ENCODE measurements around the gene PGAP2. TPM values are rescaled to one million over a fixed set of nuclear protein-coding genes. Genes with fewer than 3 reads are reported as not detected.

PGAP2 gene
- total and polyA plus RNA-seq, 2 of the 13 experiments (the other 11 are each of a cell fraction or from before 2014, with no cell fraction given) = 21.5 to 47.8 TPM

- in situ Hi-C loops (cut with HindIII; ENCODE audit: extremely low pct_ligation_motif_present, low pct_unique_long_range_greater_than_20kb) (no loop called here), intact Hi-C loops (cut with micrococcal nuclease; ENCODE audit: unreplicated experiment) (no loop called here)
- H3K4me2 ChIP-seq (ENCODE audit: low read depth, low read length) = no peak overlapping the region
- 90% methylated on average over 4 of the region's 4 CpGs for WGBS (ENCODE audit: low lambda C conversion rate)
- FAIRE-seq = no peak
- CTCF ChIA-PET (ENCODE audit: low intra/inter-chr PET ratio, low total read pairs) = no interaction called here
- no TSS peak for BruUV-seq (replicated peaks)
- H2AFZ ChIP-seq (ENCODE audit: low read length) = no peak overlapping the region
- no peaks in the 10 kb centered on the region for H4K20me1 ChIP-seq (ENCODE audit: insufficient read depth, low read length)
- POLR2A ChIA-PET = interaction anchor here (0.6 kb wide), 1 partner anchor 26 kb away, joined by 3 read pairs; no protein-coding TSS in a partner anchor
- ATAC-seq = no peak
- DNase-seq (ENCODE audit: low spot score) = no peak
- H3K9me3 ChIP-seq (ENCODE audit: low read length) = no peaks in the 10 kb centered on the region
- no peaks in the 10 kb centered on the region for H3K79me2 ChIP-seq (ENCODE audit: insufficient read depth, low read length)
- H3K4me3 ChIP-seq (replicated peaks in 1 of 3; ENCODE audit: insufficient read depth in 1 of 3, low read depth in 2 of 3, low read length in 3 of 3) = no peak overlapping the region
- no peaks in the 10 kb centered on the region for H3K27me3 ChIP-seq (ENCODE audit: control insufficient read depth in 1 of 2, insufficient read depth in 2 of 2, low read length in 2 of 2)
- H3K4me1 ChIP-seq (ENCODE audit: insufficient read depth, low read length) = no peaks in the 10 kb centered on the region
- no peak for TF ChIP-seq PITX1 (CRISPR knock-in tag; IDR thresholded peaks at IDR 0.05)
- no peak for TF ChIP-seq MXD4 (CRISPR knock-in tag; IDR thresholded peaks at IDR 0.05)
- TF ChIP-seq STAT6 (CRISPR knock-in tag; IDR thresholded peaks at IDR 0.05; ENCODE audit: borderline replicate concordance) = no peak
- no peak for TF ChIP-seq AKNA (CRISPR knock-in tag; IDR thresholded peaks at IDR 0.05; ENCODE audit: borderline replicate concordance)
- no peak for TF ChIP-seq ZGPAT (CRISPR knock-in tag; IDR thresholded peaks at IDR 0.05)
- TF ChIP-seq MAX (IDR thresholded peaks at IDR 0.05) = no peak
- no peak for TF ChIP-seq STAT5B (CRISPR knock-in tag; IDR thresholded peaks at IDR 0.05)
- no peak for TF ChIP-seq HDAC2 (CRISPR knock-in tag; IDR thresholded peaks at IDR 0.05)
- no peak for TF ChIP-seq KMT2A (CRISPR knock-in tag; IDR thresholded peaks at IDR 0.05)
- TF ChIP-seq HNRNPLL (IDR thresholded peaks at IDR 0.05; ENCODE audit: low read depth, low read length, poor library complexity, severe bottlenecking) = no peak
- H3K9ac ChIP-seq (ENCODE audit: insufficient read depth, low read depth, low read length) = no peak overlapping the region
- peaks cover 2 to 3% of the 10 kb centered on the region in 2 experiments; a peak in 2 of 5 replicates for H3K36me3 ChIP-seq (replicated peaks in 1 of 2; ENCODE audit: control insufficient read depth in 1 of 2, insufficient read depth in 2 of 2, low read length in 2 of 2)
- no peak overlapping the region for H3K27ac ChIP-seq (ENCODE audit: extremely low read length, insufficient read depth, low read length)
Observed at GRCh38 chr11:3815845-3816244, 7.5 kb downstream of the PGAP2 start.

Data from HepG2 (cell line).